H54 (cell line): ENCODE data around the gene IPO8.
A peak's percentile ranks its signal among the peaks of the same experiment; 100 is the strongest.

ENCODE experiments used
- DNase-seq: peaks from one replicate; pipeline ENCODE4 v3.0.0; 2011; ENCODE audit warnings: low spot score, mixed read lengths; ENCODE audit not compliant: insufficient read length
- FAIRE-seq: peaks from 3 replicates; lab custom pipeline; 2011; peaks lifted over from hg19 to GRCh38; lab: Jason Lieb, UNC
- POLR2A ChIP-seq: IDR thresholded peaks from 2 replicates; pipeline ENCODE4 v1.6.1; 2011; ENCODE audit warnings: low read depth, mild to moderate bottlenecking, low read length

The IPO8 gene

GRCh38 chr12:30700216-30700900, 4.7 kb upstream of the IPO8 start:
- no peak for DNase-seq
- no peak for TF ChIP-seq POLR2A
- FAIRE-seq: peak; percentile 75

- TF ChIP-seq POLR2A: no peak
- DNase-seq (no peak), FAIRE-seq (no peak)
These were observed 2.7 kb upstream of the IPO8 start for GRCh38 chr12:30698346-30698745.

GRCh38 chr12:30696943-30697342, 1.3 kb upstream of the IPO8 start:
- DNase-seq (no peak), FAIRE-seq (no peak)
- TF ChIP-seq POLR2A: no peak

GRCh38 chr12:30696486-30696885, 817 bp upstream of the IPO8 start:
- no peak for TF ChIP-seq POLR2A
- no peak for DNase-seq
- FAIRE-seq: no peak

GRCh38 chr12:30696103-30696408, 387 bp upstream of the IPO8 start:
- no peak for DNase-seq
- no peak for FAIRE-seq
- no peak for TF ChIP-seq POLR2A

- no peak for FAIRE-seq
- DNase-seq: peak; percentile 18
- TF ChIP-seq POLR2A: no peak
These were observed 1.1 kb downstream of the IPO8 start for GRCh38 chr12:30694412-30695198.

- peak; percentile 33 for FAIRE-seq
- no peak for TF ChIP-seq POLR2A
- no peak for DNase-seq
These were observed 3.2 kb downstream of the IPO8 start for GRCh38 chr12:30692470-30692869.

GRCh38 chr12:30691122-30691879, 4.4 kb downstream of the IPO8 start:
- DNase-seq: peak; percentile 45
- peak; percentile 98 for FAIRE-seq
- TF ChIP-seq POLR2A: no peak

- DNase-seq: no peak
- TF ChIP-seq POLR2A: no peak
- peak; percentile 11 for FAIRE-seq
These were observed 8.2 kb downstream of the IPO8 start for GRCh38 chr12:30687265-30687986.

- DNase-seq (no peak), FAIRE-seq (no peak)
- TF ChIP-seq POLR2A: no peak
These were observed 16.4 kb downstream of the IPO8 start for GRCh38 chr12:30679241-30679640.

- FAIRE-seq: no peak
- TF ChIP-seq POLR2A: no peak
- DNase-seq: no peak
These were observed 17.4 kb downstream of the IPO8 start for GRCh38 chr12:30678221-30678620.

GRCh38 chr12:30661210-30661609, 34.5 kb downstream of the IPO8 start:
- TF ChIP-seq POLR2A: no peak
- FAIRE-seq (no peak), DNase-seq (no peak)

- FAIRE-seq (no peak), DNase-seq (no peak)
- TF ChIP-seq POLR2A: no peak
These were observed 43.5 kb downstream of the IPO8 start for GRCh38 chr12:30652034-30652696.
